HG03378 (cell line): Measurements from ENCODE around the gene RAD51AP1.
"Not testable (repeated sequence)": the region's sequence is repeated elsewhere in the genome, so short reads cannot be mapped to it uniquely, and the experiment has no call there.

Experiments
- ATAC-seq: cut with Tn5 transposase; IDR thresholded peaks from one replicate; pipeline ENCODE4 v1.9.1; 2021; ENCODE audit warnings: mild to moderate bottlenecking, moderate library complexity; ENCODE audit not compliant: unreplicated experiment

The RAD51AP1 gene, protein sequence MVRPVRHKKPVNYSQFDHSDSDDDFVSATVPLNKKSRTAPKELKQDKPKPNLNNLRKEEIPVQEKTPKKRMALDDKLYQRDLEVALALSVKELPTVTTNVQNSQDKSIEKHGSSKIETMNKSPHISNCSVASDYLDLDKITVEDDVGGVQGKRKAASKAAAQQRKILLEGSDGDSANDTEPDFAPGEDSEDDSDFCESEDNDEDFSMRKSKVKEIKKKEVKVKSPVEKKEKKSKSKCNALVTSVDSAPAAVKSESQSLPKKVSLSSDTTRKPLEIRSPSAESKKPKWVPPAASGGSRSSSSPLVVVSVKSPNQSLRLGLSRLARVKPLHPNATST

DNA sequence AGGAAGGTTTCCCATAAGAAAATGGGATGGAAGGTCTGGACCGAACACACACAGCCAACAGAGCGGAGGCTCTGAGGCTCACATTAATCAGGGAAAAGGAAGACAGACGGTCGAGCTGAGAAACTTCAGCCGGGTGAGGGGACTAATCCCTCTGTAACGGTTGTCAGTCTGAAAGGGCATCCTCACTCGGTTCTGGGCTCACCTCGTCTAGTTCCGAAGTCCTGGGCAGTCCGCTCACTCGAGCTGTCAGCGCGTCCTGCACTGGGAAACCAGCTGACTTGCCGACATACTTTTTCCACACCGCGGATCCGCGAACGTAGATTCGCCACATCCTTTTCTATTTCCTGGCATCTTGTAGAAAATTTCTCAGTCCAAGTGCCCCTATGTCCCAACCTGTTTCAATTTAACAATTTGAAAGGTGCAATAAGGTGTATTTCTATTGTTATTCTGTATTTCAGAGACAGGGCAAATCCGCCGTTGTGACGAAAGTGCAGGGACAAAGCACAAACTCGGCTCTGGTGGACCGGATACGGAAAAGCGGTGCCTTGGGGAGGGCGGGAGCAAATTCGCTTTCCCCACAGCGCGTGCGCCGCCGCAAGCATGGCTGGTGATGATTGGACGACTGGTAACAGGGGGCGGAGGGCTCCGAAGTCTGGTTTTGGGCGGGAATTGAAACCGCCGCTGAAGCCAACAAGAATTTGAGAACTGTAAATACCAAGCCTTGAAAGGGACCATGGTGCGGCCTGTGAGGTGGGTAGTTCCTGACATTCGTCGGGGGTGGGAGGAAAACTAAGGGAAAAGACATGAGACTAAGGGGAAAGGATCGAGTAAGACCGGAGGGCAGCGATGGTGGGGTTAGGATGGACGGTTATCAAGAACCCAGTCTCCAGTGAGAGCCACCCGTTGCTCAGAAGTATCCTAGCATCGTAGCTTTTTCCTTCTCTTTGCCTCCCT is at the start of gene RAD51AP1:
Gene RAD51AP1, plus strand, starts transcription at position 684 of the 954 bp plus-strand sequence. Its CDS starts 50 bp downstream, at position 734.
- ATAC-seq: peak; percentile 73

- ATAC-seq: no peak
Measured at GRCh38 chr12:4489556-4489955, 49.1 kb upstream of the RAD51AP1 start.

- ATAC-seq: no peak
Measured at GRCh38 chr12:4490973-4491372, 47.7 kb upstream of the RAD51AP1 start.

- ATAC-seq: peak; percentile 51
Measured at GRCh38 chr12:4496145-4496838, 42.4 kb upstream of the RAD51AP1 start.

DNA sequence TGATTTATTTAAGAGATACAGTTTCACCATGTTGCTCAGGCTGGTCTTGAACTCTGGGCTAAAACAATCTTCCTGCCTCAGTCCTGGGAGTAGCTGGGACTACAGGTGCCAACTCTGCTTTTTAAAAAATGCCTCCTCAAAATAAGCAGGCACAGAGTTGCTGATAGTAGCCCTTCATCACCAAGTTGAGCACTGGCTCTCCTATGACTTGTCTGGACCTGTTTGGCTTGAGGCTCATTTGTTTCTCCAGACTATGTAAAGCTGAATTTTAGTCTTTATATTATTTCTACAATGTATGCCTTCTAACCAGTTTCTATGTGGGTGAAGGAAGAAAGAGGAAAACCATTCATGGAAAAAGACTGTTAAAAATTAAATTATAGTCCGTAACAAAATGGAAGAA is 39.5 kb upstream of the RAD51AP1 start:
- no peak for ATAC-seq

- no peak for ATAC-seq
Measured at GRCh38 chr12:4505376-4505986, 33.2 kb upstream of the RAD51AP1 start.

GRCh38 chr12:4506430-4506829 is 32.3 kb upstream of the RAD51AP1 start:
- no peak for ATAC-seq

DNA sequence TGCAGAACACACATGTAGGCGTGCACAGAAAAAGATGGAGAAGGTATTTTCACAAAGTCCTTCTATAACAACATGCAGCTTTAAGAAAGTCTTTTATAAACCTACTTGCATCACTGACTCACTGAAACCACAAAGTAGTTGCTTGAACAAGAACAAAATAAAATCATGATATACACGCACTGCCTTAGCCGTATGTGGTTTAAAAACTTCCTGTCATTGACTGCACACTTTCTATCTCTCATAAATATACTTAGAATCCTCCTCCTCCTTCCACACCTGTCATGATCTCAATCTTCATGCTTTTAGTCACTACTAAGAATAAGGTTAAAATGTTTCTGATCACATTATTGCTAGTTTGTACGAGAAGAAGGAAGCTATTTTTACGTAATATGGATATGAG is 31.8 kb upstream of the RAD51AP1 start:
- ATAC-seq: peak; percentile 82

GRCh38 chr12:4508503-4508902 is 30.2 kb upstream of the RAD51AP1 start:
- not testable (repeated sequence) for ATAC-seq

DNA sequence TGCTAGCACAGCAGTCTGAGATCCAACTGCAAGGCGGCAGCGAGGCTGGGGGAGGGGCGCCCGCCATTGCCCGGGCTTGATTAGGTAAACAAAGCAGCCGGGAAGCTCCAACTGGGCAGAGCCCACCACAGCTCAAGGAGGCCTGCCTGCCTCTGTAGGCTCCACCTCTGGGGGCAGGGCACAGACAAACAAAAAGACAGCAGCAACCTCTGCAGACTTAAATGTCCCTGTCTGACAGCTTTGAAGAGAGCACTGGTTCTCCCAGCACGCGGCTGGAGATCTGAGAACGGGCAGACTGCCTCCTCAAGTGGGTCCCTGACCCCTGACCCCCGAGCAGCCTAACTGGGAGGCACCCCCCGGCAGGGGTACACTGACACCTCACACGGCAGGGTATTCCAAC is 29.4 kb upstream of the RAD51AP1 start:
- ATAC-seq: not testable (repeated sequence)

GRCh38 chr12:4518106-4518728 is 20.5 kb upstream of the RAD51AP1 start:
- no peak for ATAC-seq

- not testable (repeated sequence) for ATAC-seq
Measured at GRCh38 chr12:4523443-4523842, 15.2 kb upstream of the RAD51AP1 start.

DNA sequence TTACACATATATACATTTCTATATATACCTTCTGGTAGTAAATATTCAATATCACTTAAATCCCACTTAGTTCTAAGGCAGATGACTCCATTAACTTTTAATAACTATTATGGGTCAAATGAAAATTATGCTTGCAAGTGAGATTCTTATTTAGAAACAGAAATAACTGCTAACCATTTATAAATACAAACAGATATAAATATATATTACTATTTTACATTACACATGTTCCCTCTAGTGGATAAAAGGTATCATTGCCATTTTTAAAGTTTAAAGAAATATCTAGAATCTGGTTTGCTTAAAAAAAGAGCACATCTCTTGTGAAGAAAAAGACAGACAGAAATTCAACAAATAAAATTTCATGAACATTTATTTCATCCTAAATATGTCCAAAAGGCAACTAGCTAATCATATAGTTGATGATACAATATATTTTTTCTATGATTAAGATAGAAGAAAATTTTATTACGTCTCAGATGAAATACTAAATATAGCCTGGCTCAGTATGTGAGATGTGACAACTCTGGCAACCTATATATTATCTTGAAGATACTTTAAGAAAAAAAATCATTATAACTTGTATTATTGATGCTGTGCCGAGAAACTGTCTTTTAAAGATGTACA is 11.7 kb upstream of the RAD51AP1 start:
- ATAC-seq: no peak

GRCh38 chr12:4530160-4530559 is 8.5 kb upstream of the RAD51AP1 start:
- ATAC-seq: no peak

GRCh38 chr12:4530982-4531586 is 7.6 kb upstream of the RAD51AP1 start:
- no peak for ATAC-seq

GRCh38 chr12:4535092-4535491 is 3.6 kb upstream of the RAD51AP1 start:
- no peak for ATAC-seq

- ATAC-seq: no peak
Measured at GRCh38 chr12:4535871-4536270, 2.8 kb upstream of the RAD51AP1 start.

GRCh38 chr12:4539167-4539870 is 629 bp downstream of the RAD51AP1 start:
- no peak for ATAC-seq

GRCh38 chr12:4540170-4540569 is 1.5 kb downstream of the RAD51AP1 start:
- ATAC-seq: no peak
